Aorta (tissue), 5 donors: ENCODE measurements around the gene CLPX. TPM values are rescaled to one million over a fixed set of nuclear protein-coding genes. Genes with fewer than 3 reads are reported as not detected.

ENCODE experiments used
- ATAC-seq: fragments of 200-7000 bp; cut with Tn5 transposase; one replicate; pipeline ENCODE4 v1.9.1; 2022; ENCODE audit warnings: moderate library complexity; ENCODE audit not compliant: low FRiP score
- DNase-seq, 2 donors: peaks; one replicate each; pipeline ENCODE4 v3.0.0-alpha.2; 2020
- H3K27ac ChIP-seq, 2 donors: one replicate each; pipeline ENCODE4 v1.5.1; 2013; ENCODE audit warnings: low read length in 2 of 2, mild to moderate bottlenecking in 2 of 2, moderate library complexity in 2 of 2, control low read depth in 1 of 2, inconsistent platforms in 1 of 2, low read depth in 1 of 2
- H3K27me3 ChIP-seq, 2 donors: one replicate each; pipeline ENCODE4 v1.6.1; 2013; ENCODE audit warnings: control low read depth in 1 of 2, low read length in 1 of 2, mild to moderate bottlenecking in 1 of 2, moderate library complexity in 1 of 2; ENCODE audit not compliant: insufficient read depth in 2 of 2, control insufficient read depth in 1 of 2
- H3K36me3 ChIP-seq, 2 donors: one replicate each; pipeline ENCODE4 v1.6.1; 2013; ENCODE audit warnings: control low read depth in 1 of 2, low read length in 1 of 2, mild to moderate bottlenecking in 1 of 2; ENCODE audit not compliant: insufficient read depth in 2 of 2, control insufficient read depth in 1 of 2
- H3K4me1 ChIP-seq, 2 donors: one replicate each; pipeline ENCODE4 v1.6.1; 2013; ENCODE audit warnings: low read length in 2 of 2, control low read depth in 1 of 2, mild to moderate bottlenecking in 1 of 2, moderate library complexity in 1 of 2; ENCODE audit not compliant: insufficient read depth in 2 of 2, control insufficient read depth in 1 of 2
- H3K4me3 ChIP-seq, 2 donors: one replicate each; pipeline ENCODE4 v1.5.1; 2013; ENCODE audit warnings: low read length in 2 of 2, control low read depth in 1 of 2, mild to moderate bottlenecking in 1 of 2
- H3K9me3 ChIP-seq: one replicate; pipeline ENCODE4 v1.6.1; 2013; ENCODE audit warnings: mild to moderate bottlenecking, low read length; ENCODE audit not compliant: control insufficient read depth
- WGBS, 2 donors: extraction: QIAGEN DNeasy Blood & Tissue Kit; methylation state at CpG; one replicate each; pipeline ENCODE4 v1.1.7; 2013; 5-methylcytosine and 5-hydroxymethylcytosine counted together
- intact Hi-C, 2 donors: fragments of 100-400 bp; cut with DNase I; formaldehyde crosslinking; loops; one replicate each; pipeline versions ENCODE4 v1.14.2 to v1.15.0; 2022
- polyA plus RNA-seq, 2 donors: library from polyadenylated mRNA; stranded (reverse); fragments of 200-250 nt; gene quantifications; one replicate each; pipeline ENCODE4 v1.2.3, GENCODE V29; 2013
- total RNA-seq, 2 donors: library from RNA; stranded (reverse); fragmentation: NEBNext Ultra II Directional; extraction: Animal tissue kit (Norgen Biotek cat#: 25700); gene quantifications; one replicate each; pipeline ENCODE4 v1.2.1, GENCODE V29; 2021
- donor health status: healthy with polysubstance abuse.
- donor health status: Bipolar disorder and iron deficiency.
- donor health status: DM: no; HTN: no; CAD: no.
- donor health status: DM: no; HTN: no; CAD: no.
- donor health status: DM: yes; HTN: yes; CAD: no.

Gene CLPX
- total and polyA plus RNA-seq, 4 donors = 11.0 to 43.9 (median 26.6) TPM

DNA sequence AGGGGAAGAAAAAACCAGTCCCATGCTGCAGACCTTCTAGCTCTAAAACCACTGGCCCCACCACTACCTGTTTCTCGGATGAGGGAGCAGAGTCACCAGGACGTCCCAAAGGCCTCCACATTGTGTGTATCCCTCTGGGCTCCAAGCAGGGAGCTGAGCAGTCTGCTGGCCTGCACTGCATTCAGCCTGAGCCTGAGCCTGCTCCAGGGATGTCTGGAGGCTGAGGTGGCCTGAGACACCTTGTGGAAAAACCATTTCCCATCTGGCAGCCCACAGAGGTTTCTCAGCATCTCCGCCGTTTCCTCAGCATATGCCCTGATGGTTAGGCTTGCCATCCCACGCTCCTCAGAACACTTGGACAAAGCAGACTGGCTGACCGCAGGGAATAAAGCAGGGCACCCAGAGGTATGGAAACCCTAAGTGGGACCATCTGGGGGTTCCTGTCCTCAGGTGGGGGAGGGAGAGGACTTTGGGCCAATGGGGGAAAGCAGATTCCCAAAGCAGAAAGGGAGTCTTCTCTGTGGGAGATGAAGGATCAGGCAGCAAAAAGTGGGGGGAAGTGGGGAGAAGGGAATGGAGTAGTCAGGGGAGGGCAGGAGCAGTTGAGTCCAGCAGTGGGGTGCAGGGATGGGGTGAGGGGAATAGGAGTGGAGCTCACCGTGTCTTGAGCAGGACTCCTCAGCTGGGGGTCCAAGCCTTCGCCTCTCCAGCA, 25.8 kb upstream of the CLPX start, which contains the start of gene CILP:
Gene CILP, minus strand, starts transcription at position 704 of the 712 bp plus-strand sequence. CDS start 1,718 bp downstream, outside the sequence.
- H3K27ac ChIP-seq = no peak within 1 kb of the TSS
- no peaks in the 10 kb centered on the region for H3K36me3 ChIP-seq
- no peak for DNase-seq
- H3K4me1 ChIP-seq = no peaks in the 10 kb centered on the region
- ATAC-seq = no peak
- H3K9me3 ChIP-seq = no peaks in the 10 kb centered on the region
- 70 to 87% methylated on average over 6 to 8 of the region's 8 CpGs for WGBS, 2 donors
- intact Hi-C loops = no loop called here
- H3K27me3 ChIP-seq = no peaks in the 10 kb centered on the region
- no peak within 1 kb of the TSS for H3K4me3 ChIP-seq

DNA sequence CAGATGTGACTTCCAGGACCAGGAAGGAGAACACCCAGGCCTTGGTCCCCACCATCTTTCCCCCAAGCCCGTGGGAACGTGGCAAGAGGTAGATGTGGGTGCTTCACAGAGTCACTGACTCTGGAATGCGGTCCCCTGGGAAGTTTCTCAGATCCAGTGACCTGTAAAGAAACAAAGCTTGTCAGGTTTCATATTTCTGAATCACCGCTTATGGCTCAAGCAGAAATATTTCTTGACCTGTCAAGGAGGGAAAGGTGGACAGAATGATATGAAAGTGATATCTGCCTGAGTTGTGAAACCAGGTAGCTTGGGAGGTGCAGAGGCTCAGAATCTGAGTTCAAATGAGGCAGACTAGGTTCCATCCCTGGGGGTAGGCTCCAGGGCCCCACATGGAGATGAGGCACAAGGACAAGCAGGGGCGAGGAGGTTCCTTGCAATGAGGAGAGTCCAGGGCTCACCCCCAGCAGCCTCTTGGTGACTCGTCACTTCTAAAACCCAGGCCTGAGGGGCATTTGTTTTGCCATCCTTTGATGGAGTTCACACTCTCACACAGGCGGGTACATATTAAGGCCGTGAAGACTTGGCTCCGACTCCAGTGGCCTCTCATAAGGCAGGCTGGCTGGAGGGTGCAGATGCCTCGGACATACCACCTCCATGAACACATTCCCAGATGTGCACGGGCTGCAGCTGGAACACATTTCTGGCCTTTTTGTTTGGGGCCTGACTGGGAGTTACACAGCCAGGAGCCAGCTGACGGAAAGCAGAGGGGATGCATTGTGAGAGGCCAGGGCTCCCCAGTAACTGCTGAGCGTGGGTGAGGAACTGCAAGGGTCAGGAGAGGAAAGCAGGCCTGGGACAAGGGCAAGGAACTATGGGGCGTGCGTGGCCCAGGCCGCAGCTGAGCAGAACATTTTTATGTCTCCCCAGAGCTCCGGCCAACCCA, 24.8 kb upstream of the CLPX start:
- no peak overlapping the region for H3K27ac ChIP-seq
- H3K4me3 ChIP-seq = no peak overlapping the region
- H3K9me3 ChIP-seq = no peaks in the 10 kb centered on the region
- WGBS, 2 donors = 86 to 87% methylated on average over 17 of the region's 17 CpGs
- no peaks in the 10 kb centered on the region for H3K36me3 ChIP-seq
- ATAC-seq (no peak), DNase-seq (no peak)
- intact Hi-C loops = no loop called here
- no peaks in the 10 kb centered on the region for H3K27me3 ChIP-seq
- H3K4me1 ChIP-seq = no peaks in the 10 kb centered on the region

GRCh38 chr15:65208647-65209046, 23.5 kb upstream of the CLPX start:
- Histone ChIP-seq H3K9me3 (no peaks in the 10 kb centered on the region), H3K4me3 (no peak overlapping the region), H3K36me3 (no peaks in the 10 kb centered on the region), H3K27me3 (no peaks in the 10 kb centered on the region), H3K27ac (no peak overlapping the region), H3K4me1 (no peaks in the 10 kb centered on the region)
- intact Hi-C loops = no loop called here
- no peak for ATAC-seq
- no peak for DNase-seq
- WGBS, 2 donors = 96 to 98% methylated on average over 2 of the region's 2 CpGs

GRCh38 chr15:65207280-65207840, 22.2 kb upstream of the CLPX start:
- WGBS, 2 donors = 80 to 86% methylated on average over 6 of the region's 6 CpGs
- intact Hi-C loops = no loop called here
- H3K4me3 ChIP-seq = no peak overlapping the region
- H3K36me3 ChIP-seq = no peaks in the 10 kb centered on the region
- no peaks in the 10 kb centered on the region for H3K27me3 ChIP-seq
- no peaks in the 10 kb centered on the region for H3K9me3 ChIP-seq
- H3K4me1 ChIP-seq = no peaks in the 10 kb centered on the region
- DNase-seq (no peak), ATAC-seq (no peak)
- no peak overlapping the region for H3K27ac ChIP-seq

DNA sequence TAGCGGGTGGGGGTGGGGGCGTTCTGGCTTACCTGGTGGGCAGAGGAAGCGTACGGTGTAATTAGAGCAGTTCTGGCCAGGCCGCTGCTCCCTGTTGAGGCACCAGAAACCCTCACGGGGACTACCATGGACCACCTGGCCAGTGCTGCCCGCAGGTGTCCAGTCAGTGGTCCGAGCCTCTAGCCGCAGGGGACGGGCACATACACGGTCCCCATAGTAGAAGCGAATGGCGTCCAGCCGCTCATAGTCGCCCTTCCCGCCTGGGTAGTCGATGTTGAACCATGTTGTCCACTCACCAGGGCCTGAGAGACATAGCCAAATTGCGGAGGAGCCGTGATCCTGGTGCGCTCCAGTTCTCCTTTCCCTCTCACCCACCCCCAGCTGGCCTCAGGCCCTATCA, 21.6 kb upstream of the CLPX start:
- ATAC-seq (no peak), DNase-seq (no peak)
- Histone ChIP-seq H3K9me3 (no peaks in the 10 kb centered on the region), H3K4me1 (no peaks in the 10 kb centered on the region), H3K27me3 (no peaks in the 10 kb centered on the region), H3K36me3 (no peaks in the 10 kb centered on the region), H3K27ac (no peak overlapping the region), H3K4me3 (no peak overlapping the region)
- WGBS, 2 donors = 94 to 95% methylated on average over 20 of the region's 20 CpGs
- intact Hi-C loops = no loop called here

DNA sequence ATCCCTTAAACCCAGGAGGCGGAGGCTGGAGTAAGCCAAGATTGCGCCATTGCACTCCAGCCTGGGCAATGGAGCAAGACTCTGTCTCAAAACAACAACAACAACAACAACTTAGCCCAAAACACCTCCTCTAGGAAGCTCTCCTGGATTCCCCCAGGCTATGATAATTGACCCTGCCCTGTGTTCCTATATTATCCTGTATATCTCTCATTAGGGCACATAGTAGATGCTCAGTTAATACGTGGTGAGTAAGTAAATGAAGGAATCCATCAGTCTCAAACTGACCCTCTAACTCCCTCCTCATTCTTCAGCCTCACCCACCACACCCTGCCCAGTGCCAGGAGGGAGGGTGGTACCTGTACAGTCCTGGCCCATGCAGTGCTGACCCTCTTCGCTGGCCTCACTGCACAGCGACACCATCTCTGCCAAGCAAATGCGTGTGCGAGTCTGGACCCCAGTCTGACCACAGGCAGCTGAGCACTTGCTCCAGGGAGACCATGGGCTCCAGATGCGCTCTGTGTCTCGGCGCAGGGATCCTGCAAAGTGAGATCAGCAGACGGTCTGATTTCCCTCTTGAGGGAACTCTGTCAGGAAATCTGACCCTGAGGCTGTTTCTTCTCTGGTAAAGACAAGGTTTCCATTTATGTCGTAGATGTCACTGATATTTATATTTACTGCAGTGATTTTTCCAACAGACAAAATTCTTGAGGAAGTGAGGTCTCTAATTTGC, 20.0 kb upstream of the CLPX start:
- WGBS, 2 donors = 95 to 96% methylated on average over 12 of the region's 12 CpGs
- ATAC-seq (no peak), DNase-seq (no peak)
- Histone ChIP-seq H3K9me3 (no peaks in the 10 kb centered on the region), H3K4me1 (no peaks in the 10 kb centered on the region), H3K36me3 (no peaks in the 10 kb centered on the region), H3K27me3 (no peaks in the 10 kb centered on the region), H3K4me3 (no peak overlapping the region), H3K27ac (no peak overlapping the region)
- intact Hi-C loops = no loop called here

- no peaks in the 10 kb centered on the region for H3K9me3 ChIP-seq
- H3K27ac ChIP-seq = no peak overlapping the region
- intact Hi-C loops = no loop called here
- no peaks in the 10 kb centered on the region for H3K4me1 ChIP-seq
- 94 to 96% methylated on average over 6 of the region's 6 CpGs for WGBS, 2 donors
- H3K4me3 ChIP-seq = no peak overlapping the region
- DNase-seq (no peak), ATAC-seq (no peak)
- no peaks in the 10 kb centered on the region for H3K36me3 ChIP-seq
- no peaks in the 10 kb centered on the region for H3K27me3 ChIP-seq
These were observed 19.2 kb upstream of the CLPX start for GRCh38 chr15:65204236-65204930.

DNA sequence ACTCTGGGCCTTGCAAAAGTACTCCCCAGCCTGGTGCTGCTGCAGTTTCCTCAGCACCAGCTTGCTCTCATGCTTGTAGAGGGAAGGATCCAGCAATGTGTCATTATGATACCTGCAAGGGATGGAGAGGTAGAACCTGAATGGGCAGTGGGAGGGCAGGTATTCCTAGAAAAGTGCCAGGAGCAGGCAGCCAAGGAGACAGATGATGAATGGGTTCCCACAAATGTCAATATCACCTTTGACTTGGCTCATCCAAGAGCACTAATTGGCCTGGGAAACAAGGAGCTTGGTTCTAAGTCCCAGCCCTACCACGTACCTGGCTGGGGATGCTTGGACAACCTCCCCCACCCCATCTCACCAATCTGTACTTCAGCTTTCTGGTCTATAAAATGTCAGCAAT, 16.8 kb upstream of the CLPX start:
- Histone ChIP-seq H3K27me3 (no peaks in the 10 kb centered on the region), H3K4me3 (no peak overlapping the region), H3K27ac (no peak overlapping the region), H3K9me3 (no peaks in the 10 kb centered on the region), H3K36me3 (no peaks in the 10 kb centered on the region), H3K4me1 (no peaks in the 10 kb centered on the region)
- ATAC-seq (no peak), DNase-seq (no peak)
- WGBS, 2 donors = 85 to 100% methylated on average over 1 of the region's 1 CpG
- intact Hi-C loops = no loop called here
